ENCODE measurements around the gene EPB41L1.

- TF ChIP-seq CTCF (conservative IDR thresholded peaks at IDR 0.05; ENCODE audit: low read depth, low read length) (no peak), EZH2 (IDR thresholded peaks at IDR 0.05; ENCODE audit: borderline replicate concordance, low read depth, low read length, poor library complexity, severe bottlenecking) (no peak)
Observed at GRCh38 chr20:36228770-36229169, 74.2 kb downstream of the EPB41L1 start.
